NCI-H2107 treated with DMSO at 0.1 percent for 48 hours (cell line): ENCODE data around the gene GAMT.
"Not testable (repeated sequence)": the region's sequence is repeated elsewhere in the genome, so short reads cannot be mapped to it uniquely, and the experiment has no call there.

ENCODE experiments used
- DNase-seq: peaks from one replicate; lab custom pipeline; 2025; ENCODE audit not compliant: unreplicated experiment; lab: John Stamatoyannopoulos, UW

The GAMT gene

DNA sequence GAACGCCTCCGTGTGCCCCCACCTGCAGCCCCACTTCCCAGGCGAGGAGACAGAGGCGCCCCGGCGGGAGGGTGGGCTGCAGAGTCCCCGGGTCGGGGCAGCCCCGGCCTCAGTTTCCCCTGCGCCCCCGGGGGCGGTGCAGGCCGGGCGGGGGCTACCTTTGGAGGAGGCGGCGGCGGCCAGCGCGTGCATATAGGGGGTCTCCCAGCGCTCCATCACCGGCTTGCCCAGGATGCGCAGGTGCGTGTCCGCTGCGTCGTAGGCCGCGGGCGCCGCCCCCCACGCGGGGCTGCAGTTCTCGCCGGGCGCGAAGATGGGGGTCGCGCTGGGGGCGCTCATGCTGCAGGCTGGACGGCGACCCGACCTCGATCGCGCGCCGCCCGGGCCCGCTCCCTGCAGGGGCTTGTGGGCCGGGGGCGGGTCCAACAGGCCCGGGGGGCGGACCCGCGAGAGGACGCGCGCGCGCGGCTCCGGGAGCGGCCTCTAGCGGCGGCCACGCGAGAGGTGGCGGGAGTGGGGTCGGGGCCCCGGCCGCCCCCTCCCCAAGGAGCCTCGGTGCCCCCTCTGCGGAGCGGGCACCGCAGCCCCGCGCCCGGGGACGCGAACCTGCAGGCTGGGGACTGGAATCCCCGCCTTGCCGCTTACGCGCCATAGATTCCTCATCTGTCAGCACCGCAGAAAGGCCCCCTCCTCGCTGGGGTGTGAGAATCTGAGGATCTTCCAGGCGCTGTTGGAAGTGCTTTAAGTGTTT is at the start of gene GAMT:
Gene GAMT (minus strand): TSS at position 405 of the 751 bp plus-strand sequence. CDS start 66 bp downstream, at position 339.
- DNase-seq: no peak

DNA sequence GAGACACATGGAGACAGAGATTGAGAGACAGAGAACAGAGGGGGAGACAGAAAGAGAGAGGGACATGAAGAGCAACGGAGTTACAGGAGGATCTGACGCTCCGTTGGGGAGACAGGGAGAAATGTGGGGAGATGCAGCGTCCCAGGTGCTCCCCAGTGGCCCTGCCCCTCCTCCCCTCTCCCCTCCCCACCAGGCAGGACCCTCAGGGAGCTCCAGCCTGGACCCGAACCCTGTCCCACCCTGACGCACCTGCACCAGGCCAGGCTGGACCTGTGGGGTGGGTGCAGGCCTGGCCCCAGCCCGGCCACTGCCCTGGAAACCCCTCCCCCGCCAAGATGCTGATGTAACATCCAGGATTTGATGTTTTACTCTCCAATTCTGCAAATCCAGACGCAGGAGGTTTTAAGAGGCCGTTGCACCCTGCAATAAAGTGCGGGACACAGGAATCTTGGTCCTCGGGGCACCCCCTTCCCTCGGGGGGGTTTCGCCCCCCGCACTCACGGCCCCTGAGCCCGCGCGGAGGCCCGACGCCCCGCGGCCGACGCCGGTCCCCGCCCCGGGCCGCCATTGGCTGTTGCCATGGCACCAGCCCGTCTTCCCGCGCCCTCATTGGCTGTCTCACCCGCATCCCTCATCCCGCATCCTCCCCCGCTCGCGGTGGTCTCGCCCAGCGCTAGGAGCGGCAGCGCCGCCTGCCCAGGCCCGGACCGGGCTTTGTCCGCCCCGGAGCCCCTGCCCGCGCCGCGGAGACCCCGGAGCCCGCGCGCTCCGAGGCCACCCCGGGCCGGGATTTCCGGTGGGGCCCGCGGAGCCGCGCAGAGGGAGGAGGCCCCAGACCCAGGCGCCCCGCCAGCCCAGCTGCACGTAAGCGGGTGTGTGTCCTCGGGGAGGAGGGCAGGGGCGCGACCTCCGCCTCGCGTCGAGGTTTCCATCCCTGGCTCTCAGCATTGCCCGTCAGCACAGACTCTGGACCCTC is 48.4 kb upstream of the GAMT start, which contains the start of gene APC2:
Gene APC2 (plus strand): TSS at position 655 of the 976 bp plus-strand sequence. CDS start 2,881 bp downstream, outside the sequence.
- no peak for DNase-seq

DNA sequence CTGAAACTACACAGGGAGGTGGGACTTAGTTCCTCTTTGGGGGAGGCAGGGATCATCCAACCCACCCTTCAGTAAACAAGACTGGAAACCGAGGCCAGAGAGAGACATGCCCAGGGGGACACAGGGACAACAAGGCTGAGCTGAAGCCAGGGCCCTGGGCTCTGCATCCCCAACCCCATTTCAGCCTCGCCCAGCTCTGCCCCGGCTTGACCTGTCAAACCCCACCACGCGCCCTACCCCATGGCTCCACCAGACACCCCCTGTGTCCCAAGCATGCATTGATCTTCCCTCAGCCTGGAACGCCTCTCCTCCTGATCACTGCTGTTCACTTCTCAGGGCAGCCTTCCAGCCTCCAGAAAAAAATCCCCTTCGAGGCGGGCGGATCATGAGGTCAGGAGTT is 46.6 kb upstream of the GAMT start:
- no peak for DNase-seq

DNA sequence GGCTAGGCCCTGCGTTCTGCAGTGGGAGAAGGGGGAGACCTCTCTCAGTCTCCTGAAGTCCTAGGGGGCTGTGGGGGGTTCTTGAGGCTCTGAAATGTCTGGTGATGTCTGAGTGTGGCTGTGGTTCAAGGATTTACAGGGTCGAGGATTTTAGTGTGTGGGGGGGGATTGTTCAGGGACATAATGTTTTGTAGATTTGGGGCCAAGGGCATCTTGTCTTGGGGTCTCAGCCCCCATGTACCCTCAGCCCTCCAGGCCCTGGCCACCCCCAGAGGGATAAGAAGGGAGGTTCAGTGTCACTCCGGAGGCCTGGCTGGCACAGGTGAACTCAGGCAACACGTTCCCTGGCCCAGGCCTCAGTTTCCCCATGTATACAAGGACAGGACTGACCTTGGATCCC is 46.2 kb upstream of the GAMT start:
- no peak for DNase-seq

DNA sequence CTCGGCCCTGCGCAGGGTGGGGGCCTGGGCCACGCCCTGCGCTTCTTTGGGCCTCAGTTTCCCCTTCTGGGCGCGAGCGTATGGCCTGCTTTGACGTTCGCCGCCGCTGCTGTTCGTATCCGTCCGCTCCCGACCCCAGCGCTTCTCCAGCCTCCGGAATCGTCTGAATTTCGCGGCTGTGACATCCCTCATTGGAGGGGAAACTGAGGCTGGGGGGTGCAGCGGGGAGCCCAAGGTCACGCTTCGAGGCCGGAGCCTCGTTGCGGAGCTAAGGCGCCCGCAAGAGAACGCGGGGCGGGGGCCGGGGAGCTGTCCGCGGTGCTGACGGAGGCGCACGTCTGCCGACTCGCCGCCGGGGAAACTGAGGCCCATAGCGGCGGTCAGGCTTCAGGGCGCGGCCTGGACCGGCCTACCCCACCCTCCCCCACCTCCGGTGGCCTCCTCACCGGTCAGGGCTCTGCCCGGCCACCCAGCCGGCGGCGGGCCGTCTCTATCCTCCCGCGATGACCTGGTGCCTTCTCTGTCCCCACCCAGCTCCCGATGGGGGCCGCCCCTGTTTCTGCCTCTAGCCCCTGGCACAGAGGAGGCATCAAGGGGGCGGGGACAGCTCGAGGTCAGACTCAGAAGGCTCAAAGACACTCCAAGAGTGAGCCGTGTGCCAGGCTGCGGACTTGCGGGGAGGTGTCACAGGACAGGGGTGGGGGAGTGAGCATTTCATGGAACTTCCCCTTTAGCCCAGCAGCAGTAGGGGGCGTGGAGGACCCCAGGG is 45.6 kb upstream of the GAMT start:
- no peak for DNase-seq

DNA sequence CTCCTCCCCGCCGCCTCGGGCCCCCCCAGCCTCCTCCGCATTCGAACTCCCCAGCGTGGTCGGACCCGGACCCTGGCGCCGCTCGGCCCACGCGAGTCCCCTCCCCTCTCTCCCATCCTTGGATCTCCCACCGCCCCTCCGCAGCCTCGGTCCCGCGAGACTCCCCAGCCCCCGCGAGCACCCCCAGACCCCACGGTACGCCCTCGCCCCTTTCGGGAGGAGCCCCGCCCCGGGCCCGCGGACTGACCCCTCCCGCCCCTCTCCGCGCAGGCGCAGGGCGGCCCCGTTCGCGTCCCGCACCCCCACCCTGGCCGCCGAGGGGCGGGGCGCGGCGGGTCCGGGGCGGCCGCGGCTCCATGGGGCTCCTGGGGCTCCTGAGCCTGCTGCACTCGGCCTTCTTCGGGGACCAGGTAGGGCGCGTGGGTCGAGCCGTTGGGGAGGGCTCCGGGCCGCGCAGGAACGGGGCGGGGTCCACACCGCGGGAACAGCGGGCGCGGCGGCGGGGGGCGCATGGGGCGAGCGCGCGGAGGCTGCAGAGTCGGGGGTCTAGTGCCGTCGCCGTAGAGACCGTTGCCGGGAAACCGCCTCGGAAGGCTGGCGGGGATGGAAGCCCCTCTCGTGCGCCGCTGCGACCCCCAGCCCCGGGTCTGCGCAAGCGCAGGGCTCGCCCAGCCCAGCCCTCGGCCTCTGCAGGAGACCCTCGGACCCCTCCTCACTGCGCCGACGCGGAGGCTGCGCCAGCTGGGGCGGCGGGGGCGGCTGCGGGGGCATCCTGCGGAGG is 44.8 kb upstream of the GAMT start:
- no peak for DNase-seq

DNA sequence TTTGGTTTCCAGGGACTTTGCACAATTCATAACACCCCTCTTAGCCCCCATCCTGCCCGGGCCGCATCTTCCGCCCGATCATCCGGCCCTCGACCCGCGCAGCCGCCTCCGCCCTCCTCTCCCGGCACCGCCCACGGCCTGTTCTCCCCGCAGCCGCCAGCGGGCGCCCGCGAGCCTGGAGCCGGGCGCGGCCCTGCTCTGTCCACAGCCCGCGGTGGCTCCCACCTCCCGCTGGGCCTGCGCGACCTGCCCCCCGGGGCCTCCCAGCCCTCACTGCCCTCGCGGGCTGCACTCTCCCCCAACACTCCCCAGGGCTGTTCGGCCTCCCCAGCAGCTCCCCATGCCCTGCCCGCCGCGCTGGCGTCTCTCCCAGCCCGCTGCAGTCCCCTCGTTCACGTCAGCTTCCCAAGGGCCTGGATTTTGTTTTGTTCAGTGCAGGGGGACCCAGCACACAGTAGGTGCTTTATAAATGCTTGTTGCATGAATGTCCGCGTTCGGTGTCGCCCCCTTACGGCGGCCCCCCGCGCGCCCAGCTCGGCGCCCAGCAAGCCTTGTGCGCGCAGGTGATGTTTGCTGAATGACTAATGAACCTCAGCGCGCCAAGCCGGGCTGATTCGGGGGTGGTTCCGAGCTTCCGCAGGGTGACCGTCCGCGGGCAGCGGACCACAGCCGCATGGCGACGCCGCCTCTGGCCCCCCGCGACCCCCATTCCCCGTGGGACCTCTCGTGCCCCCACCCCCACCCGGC is 44.0 kb upstream of the GAMT start:
- no peak for DNase-seq

DNA sequence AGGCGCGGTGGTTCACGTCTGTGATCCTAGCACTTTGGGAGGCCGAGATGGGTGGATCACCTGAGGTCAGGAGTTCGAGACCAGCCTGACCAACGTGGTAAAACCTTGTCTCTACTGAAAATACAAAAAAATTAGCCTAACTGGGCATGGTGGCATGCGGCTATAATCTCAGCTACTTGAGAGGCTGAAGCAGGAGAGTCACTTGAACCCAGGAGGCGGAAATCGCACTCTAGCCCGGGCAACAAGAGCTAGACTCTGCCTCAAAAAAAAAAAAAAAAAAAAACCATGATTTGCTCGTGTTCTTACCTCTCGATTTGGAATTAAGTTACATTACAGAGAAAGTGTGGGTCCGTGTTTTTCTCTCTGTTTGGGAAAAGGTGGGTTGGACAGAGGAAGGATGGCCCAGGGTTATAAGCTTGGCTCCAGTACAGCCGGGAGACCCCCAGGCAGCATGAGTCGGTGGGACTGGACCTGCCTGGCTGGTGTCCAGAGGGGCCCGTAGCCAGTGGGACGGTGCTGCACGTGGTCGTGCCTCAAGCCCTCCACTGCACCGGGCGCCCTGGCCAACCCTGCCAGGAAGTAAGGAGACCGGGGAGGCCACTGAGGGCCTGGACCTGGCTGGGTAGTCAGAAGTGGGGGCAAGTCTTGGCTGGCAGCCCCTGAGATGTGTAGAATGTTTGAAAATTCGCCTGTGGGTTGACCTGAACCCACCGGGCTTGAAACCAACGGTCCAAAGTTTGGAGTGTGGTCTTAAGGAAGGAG is 40.5 kb upstream of the GAMT start:
- DNase-seq: no peak

GRCh38 chr19:1441022-1441426 is 39.7 kb upstream of the GAMT start:
- DNase-seq: no peak

GRCh38 chr19:1440418-1440801 is 39.1 kb upstream of the GAMT start:
- no peak for DNase-seq

- not testable (repeated sequence) for DNase-seq
These were observed 38.4 kb upstream of the GAMT start for GRCh38 chr19:1439525-1440417.

- no peak for DNase-seq
These were observed 37.6 kb upstream of the GAMT start for GRCh38 chr19:1438933-1439354.

GRCh38 chr19:1438035-1438932 is 36.9 kb upstream of the GAMT start, which contains the start of gene RPS15:
TSS of gene RPS15 (plus strand) at chr19:1438396. CDS start at chr19:1438426, 30 bp downstream.
- DNase-seq: peak; percentile 72

DNA sequence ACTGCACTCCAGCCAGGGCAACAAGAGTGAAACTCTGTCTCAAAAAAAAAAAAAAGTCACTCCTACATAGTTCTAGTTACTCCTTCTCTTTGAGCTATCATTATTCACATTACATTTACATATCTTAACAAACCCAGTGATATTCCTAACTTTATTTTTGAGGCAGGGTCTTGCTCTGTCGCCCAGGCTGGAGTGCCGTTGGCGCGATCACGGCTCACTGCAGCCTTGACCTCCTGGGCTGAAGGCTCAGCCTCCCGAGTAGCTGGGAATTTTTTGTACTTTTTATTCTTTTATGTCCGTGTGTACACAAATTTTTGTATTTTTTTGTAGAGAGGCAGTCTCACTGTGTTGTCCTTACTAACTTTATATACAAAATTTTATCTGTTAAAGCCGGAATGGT is 36.3 kb upstream of the GAMT start:
- no peak for DNase-seq

DNA sequence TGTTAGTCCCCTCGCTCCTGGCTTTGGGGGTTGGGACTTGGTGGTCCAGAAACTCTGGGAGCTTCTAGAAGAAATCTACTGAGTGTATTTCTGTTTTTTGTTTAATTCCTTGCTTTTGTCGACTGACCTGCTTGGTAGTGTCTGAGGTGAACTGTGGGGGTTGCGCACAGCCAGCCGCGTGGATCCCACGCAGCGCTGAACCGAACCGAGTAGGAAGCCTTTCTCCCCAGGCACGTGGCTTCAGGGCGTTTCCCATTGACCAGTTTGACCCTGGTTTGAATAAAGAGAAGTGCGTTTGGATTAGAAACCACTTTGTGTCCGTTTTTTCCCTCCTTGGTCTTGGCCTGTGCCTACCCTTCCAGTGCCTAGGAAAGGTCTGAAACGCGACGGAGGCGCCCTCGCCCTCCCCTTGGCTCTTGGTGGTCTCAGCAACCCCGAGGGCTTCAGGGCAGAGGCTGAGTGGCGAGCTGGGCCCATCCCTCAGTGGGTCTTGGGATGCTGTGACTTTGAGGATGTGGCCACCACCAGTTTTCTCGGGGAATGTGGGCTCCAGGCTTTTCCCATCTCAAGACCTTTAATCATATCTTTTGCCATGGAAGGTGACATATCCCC is 34.1 kb upstream of the GAMT start:
- no peak for DNase-seq

DNA sequence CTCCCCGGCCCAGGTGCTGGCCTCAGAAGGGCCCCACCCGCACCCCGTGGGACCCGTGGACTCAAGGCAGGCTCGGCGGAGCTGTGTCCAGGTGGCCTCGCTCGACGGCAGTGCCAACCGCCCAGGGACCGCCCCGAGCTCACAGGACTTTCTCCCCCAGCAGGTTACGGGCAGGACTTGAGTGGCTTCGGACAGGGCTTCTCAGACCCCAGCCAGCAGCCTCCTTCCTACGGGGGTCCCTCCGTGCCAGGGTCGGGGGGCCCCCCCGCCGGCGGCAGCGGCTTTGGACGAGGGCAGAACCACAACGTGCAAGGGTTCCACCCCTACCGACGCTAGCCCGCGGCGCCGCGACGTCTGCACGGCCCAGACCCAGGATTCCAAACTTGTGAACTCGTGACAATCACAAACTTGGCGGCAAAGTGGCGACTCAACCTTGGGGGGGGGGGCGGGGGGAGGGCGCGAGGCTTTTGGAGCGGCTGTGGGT is 33.3 kb upstream of the GAMT start:
- no peak for DNase-seq
